ENCODE results near the gene PRKG1. TPM values are rescaled to one million over a fixed set of nuclear protein-coding genes. Genes with fewer than 3 reads are reported as not detected.

Gene PRKG1
- polyA plus RNA-seq, result under 1 TPM; 0.84 to 0.87 TPM

DNA sequence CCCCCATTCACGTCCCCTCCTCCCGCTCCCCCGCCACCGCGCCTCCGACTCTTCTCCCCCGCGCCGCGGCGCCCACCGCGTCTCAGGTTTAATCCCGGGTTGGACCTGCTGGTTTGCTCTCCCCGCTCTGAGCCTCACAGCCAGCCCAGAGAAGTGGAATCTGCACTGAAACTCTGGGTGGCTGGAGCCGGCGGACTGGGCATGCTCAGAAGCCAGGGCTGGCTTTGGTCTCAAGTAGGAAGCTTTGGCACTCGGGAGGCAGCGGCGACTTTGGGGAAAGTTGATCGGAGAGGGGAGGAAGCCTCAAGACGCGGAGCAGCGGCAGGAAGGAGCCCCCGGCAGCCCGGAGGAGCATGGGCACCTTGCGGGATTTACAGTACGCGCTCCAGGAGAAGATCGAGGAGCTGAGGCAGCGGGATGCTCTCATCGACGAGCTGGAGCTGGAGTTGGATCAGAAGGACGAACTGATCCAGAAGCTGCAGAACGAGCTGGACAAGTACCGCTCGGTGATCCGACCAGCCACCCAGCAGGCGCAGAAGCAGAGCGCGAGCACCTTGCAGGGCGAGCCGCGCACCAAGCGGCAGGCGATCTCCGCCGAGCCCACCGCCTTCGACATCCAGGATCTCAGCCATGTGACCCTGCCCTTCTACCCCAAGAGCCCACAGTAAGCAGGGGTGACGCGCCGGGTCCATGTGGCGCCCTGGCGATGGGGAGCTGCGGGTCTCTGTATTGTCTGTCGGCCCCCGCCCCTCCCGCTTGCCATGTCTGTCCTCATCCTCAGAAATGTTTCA is at the start of gene PRKG1:
PRKG1 (plus strand) TSS at position 250 of the 791 bp plus-strand sequence.
- Histone ChIP-seq H3K36me3 (ENCODE audit: control insufficient read depth in 2 of 2, insufficient read depth in 2 of 2, low read length in 1 of 2) (no peaks in the 10 kb centered on the region), H3K4me1 (ENCODE audit: control insufficient read depth in 2 of 2, insufficient read depth in 2 of 2, low read length in 1 of 2) (no peaks in the 10 kb centered on the region), H3K4me3 (ENCODE audit: low read depth in 1 of 2, low read length in 2 of 2) (peak within 1 kb of the TSS; percentile 56 to 63), H3K9me3 (ENCODE audit: control insufficient read depth in 2 of 2, insufficient read depth in 1 of 2, low read depth in 1 of 2, low read length in 1 of 2) (no peaks in the 10 kb centered on the region), H3K27ac (ENCODE audit: low read depth in 2 of 2, low read length in 1 of 2) (peak within 1 kb of the TSS; percentile 66 to 74), H3K27me3 (ENCODE audit: control insufficient read depth in 1 of 2, insufficient read depth in 2 of 2, low read length in 2 of 2) (no peaks in the 10 kb centered on the region)
- 1% methylated on average over 50 to 59 of the region's 59 CpGs for WGBS, 2 donors

DNA sequence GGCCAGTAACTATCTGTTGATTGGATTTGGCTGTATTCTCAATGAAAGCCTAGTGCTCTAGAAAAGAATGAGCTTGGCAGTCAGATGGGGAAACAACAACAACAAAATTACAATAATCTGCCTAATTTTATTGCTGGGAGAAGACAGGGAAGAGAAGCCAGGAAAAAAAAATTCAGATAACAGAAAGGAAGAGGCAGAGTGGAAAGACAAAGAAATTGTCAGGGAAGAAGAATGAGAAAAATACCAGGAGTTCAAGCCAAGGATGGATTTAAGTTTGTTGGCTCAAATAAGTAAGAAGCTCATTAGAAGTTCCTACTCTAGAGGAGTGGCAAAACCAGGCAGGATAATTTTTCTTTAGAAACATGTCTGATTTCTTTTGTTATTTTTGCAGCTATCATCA is 45.9 kb upstream of the PRKG1 start:
- Histone ChIP-seq H3K9me3 (ENCODE audit: control insufficient read depth in 2 of 2, insufficient read depth in 1 of 2, low read depth in 1 of 2, low read length in 1 of 2) (no peaks in the 10 kb centered on the region), H3K27me3 (ENCODE audit: control insufficient read depth in 1 of 2, insufficient read depth in 2 of 2, low read length in 2 of 2) (no peaks in the 10 kb centered on the region), H3K4me1 (ENCODE audit: control insufficient read depth in 2 of 2, insufficient read depth in 2 of 2, low read length in 1 of 2) (no peaks in the 10 kb centered on the region), H3K36me3 (ENCODE audit: control insufficient read depth in 2 of 2, insufficient read depth in 2 of 2, low read length in 1 of 2) (no peaks in the 10 kb centered on the region), H3K27ac (ENCODE audit: low read depth in 2 of 2, low read length in 1 of 2) (no peak overlapping the region), H3K4me3 (ENCODE audit: low read depth in 1 of 2, low read length in 2 of 2) (no peak overlapping the region)

DNA sequence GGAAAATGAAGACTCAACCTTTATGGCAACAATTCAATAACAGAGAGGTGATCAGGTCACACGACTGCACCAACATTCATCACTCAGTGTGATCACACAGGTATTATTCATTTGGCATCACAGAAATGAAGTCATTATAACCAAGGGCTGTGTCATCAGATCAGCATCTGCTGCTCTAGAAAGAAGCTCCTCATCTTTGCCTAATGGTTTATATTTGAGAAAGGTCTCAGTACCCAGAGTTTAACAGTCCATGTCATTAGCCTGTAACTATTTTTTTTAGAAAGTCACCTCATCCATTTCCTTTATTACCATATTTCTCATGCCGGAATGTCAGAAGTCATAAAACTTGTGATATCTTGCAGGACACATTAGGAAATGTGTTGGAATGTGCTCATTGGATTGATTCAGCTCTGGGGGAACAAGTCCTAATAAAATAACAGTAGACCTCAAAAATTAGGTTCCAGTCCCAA is 45.1 kb upstream of the PRKG1 start:
- WGBS, 2 donors, result 59 to 68% methylated on average over 2 of the region's 2 CpGs
- Histone ChIP-seq H3K9me3 (ENCODE audit: control insufficient read depth in 2 of 2, insufficient read depth in 1 of 2, low read depth in 1 of 2, low read length in 1 of 2) (no peaks in the 10 kb centered on the region), H3K4me3 (ENCODE audit: low read depth in 1 of 2, low read length in 2 of 2) (no peak overlapping the region), H3K27ac (ENCODE audit: low read depth in 2 of 2, low read length in 1 of 2) (no peak overlapping the region), H3K27me3 (ENCODE audit: control insufficient read depth in 1 of 2, insufficient read depth in 2 of 2, low read length in 2 of 2) (no peaks in the 10 kb centered on the region), H3K4me1 (ENCODE audit: control insufficient read depth in 2 of 2, insufficient read depth in 2 of 2, low read length in 1 of 2) (no peaks in the 10 kb centered on the region), H3K36me3 (ENCODE audit: control insufficient read depth in 2 of 2, insufficient read depth in 2 of 2, low read length in 1 of 2) (no peaks in the 10 kb centered on the region)

DNA sequence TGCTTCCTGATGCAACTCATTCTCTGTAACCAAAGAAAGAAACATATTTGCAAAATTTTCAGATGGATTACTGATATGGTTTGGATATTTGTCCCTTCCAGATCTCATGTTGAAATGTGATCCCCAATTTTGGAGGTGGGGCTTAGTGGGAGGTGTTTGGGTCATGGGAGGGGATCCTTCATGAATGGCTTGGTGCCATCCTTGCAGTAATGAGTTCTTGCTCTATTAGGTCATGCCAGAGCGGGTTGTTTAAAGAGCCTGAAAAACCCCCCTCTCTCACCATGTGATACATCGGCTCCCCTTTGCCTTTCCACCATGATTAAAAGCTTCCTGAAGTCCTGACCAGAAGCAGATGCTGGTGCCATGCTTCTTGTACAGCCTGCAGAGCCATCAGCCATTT is 43.8 kb upstream of the PRKG1 start:
- H3K27ac ChIP-seq (ENCODE audit: low read depth in 2 of 2, low read length in 1 of 2), result no peak overlapping the region
- no peaks in the 10 kb centered on the region for H3K9me3 ChIP-seq (ENCODE audit: control insufficient read depth in 2 of 2, insufficient read depth in 1 of 2, low read depth in 1 of 2, low read length in 1 of 2)
- WGBS, 2 donors, result 79 to 82% methylated on average over 2 of the region's 2 CpGs
- H3K4me1 ChIP-seq (ENCODE audit: control insufficient read depth in 2 of 2, insufficient read depth in 2 of 2, low read length in 1 of 2), result no peaks in the 10 kb centered on the region
- H3K27me3 ChIP-seq (ENCODE audit: control insufficient read depth in 1 of 2, insufficient read depth in 2 of 2, low read length in 2 of 2), result no peaks in the 10 kb centered on the region
- H3K4me3 ChIP-seq (ENCODE audit: low read depth in 1 of 2, low read length in 2 of 2), result no peak overlapping the region
- no peaks in the 10 kb centered on the region for H3K36me3 ChIP-seq (ENCODE audit: control insufficient read depth in 2 of 2, insufficient read depth in 2 of 2, low read length in 1 of 2)

DNA sequence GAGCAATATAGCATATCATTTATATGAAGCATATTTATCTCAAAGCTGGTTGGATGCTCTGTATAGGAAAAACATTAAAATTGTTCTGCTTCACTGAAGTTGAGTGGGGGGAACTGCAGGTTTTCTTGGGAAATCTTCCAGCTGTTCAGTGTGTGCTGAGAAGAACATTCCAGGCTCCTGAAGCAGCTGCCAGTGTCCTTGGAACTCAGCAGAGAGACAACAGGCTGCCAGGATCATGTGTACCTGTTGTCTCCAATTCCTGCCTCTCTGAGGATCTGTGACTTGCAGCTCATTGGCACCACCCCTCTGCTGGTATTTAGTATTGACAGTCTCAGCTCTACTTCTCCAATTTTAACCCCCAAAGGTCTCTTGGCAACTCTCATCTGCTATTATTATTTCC is 42.3 kb upstream of the PRKG1 start:
- no peaks in the 10 kb centered on the region for H3K36me3 ChIP-seq (ENCODE audit: control insufficient read depth in 2 of 2, insufficient read depth in 2 of 2, low read length in 1 of 2)
- H3K27ac ChIP-seq (ENCODE audit: low read depth in 2 of 2, low read length in 1 of 2), result no peak overlapping the region
- no peaks in the 10 kb centered on the region for H3K4me1 ChIP-seq (ENCODE audit: control insufficient read depth in 2 of 2, insufficient read depth in 2 of 2, low read length in 1 of 2)
- H3K27me3 ChIP-seq (ENCODE audit: control insufficient read depth in 1 of 2, insufficient read depth in 2 of 2, low read length in 2 of 2), result no peaks in the 10 kb centered on the region
- no peaks in the 10 kb centered on the region for H3K9me3 ChIP-seq (ENCODE audit: control insufficient read depth in 2 of 2, insufficient read depth in 1 of 2, low read depth in 1 of 2, low read length in 1 of 2)
- no peak overlapping the region for H3K4me3 ChIP-seq (ENCODE audit: low read depth in 1 of 2, low read length in 2 of 2)

DNA sequence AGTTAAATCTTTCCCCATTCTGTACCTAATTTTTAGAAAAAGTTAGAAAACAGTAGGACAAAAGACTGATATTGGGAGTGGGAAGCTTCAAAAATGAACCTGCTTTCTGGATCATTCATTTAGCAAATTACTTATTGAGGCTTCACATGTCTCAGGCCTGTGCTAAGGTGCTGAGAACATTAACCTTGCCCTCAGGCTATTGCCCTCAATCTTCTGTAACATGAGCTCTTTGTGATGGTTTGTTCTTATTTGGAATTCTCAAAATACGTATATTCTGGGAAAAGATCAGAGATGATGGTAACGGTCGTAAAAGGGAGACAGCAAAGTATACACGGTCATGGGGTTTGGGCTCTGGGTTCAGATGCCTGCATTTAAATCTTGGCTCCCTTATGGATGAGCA is 39.5 kb upstream of the PRKG1 start:
- Histone ChIP-seq H3K4me1 (ENCODE audit: control insufficient read depth in 2 of 2, insufficient read depth in 2 of 2, low read length in 1 of 2) (no peaks in the 10 kb centered on the region), H3K36me3 (ENCODE audit: control insufficient read depth in 2 of 2, insufficient read depth in 2 of 2, low read length in 1 of 2) (no peaks in the 10 kb centered on the region), H3K27me3 (ENCODE audit: control insufficient read depth in 1 of 2, insufficient read depth in 2 of 2, low read length in 2 of 2) (no peaks in the 10 kb centered on the region), H3K4me3 (ENCODE audit: low read depth in 1 of 2, low read length in 2 of 2) (no peak overlapping the region), H3K27ac (ENCODE audit: low read depth in 2 of 2, low read length in 1 of 2) (no peak overlapping the region), H3K9me3 (ENCODE audit: control insufficient read depth in 2 of 2, insufficient read depth in 1 of 2, low read depth in 1 of 2, low read length in 1 of 2) (no peaks in the 10 kb centered on the region)
- WGBS, 2 donors, result 93 to 94% methylated on average over 4 of the region's 4 CpGs

DNA sequence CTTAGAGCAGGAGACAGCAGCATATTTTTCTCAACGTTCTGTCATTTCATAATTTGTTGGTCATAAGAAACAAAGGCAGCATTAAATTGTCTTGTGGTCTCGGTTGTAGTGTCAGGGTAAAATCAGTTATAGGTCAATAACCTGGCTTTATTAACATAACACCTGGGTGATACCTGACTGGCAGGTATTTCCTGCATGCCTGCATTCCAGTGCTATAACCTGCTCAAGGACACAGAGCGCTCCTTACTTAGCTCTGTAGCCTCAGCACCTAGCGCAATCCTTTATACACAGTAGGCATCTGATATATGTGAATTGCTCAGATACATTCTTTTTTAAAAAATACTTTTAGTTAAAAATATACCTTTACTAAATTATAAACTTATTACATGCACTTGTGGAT is 38.9 kb upstream of the PRKG1 start:
- no peaks in the 10 kb centered on the region for H3K27me3 ChIP-seq (ENCODE audit: control insufficient read depth in 1 of 2, insufficient read depth in 2 of 2, low read length in 2 of 2)
- no peaks in the 10 kb centered on the region for H3K9me3 ChIP-seq (ENCODE audit: control insufficient read depth in 2 of 2, insufficient read depth in 1 of 2, low read depth in 1 of 2, low read length in 1 of 2)
- no peak overlapping the region for H3K4me3 ChIP-seq (ENCODE audit: low read depth in 1 of 2, low read length in 2 of 2)
- H3K36me3 ChIP-seq (ENCODE audit: control insufficient read depth in 2 of 2, insufficient read depth in 2 of 2, low read length in 1 of 2), result no peaks in the 10 kb centered on the region
- H3K4me1 ChIP-seq (ENCODE audit: control insufficient read depth in 2 of 2, insufficient read depth in 2 of 2, low read length in 1 of 2), result no peaks in the 10 kb centered on the region
- WGBS, 2 donors, result 89 to 95% methylated on average over 4 of the region's 4 CpGs
- H3K27ac ChIP-seq (ENCODE audit: low read depth in 2 of 2, low read length in 1 of 2), result no peak overlapping the region

DNA sequence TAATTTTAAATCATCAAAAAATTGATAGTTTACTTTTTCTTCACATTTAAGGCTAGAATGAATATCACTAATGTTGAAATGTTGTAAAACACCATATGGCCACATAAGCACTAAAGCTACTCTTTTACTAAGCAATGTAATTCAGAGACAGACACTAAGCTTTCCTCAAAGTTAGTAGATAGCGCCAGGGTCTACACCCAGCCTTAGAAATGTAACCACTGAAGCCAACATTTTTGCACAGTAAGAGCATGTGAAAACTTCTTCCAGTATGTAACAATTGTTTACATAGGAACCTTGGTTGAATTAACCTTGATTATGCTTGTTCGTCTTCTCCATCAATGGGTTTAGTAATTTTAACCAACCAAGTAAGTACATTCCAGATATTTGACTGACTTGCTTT is 28.4 kb upstream of the PRKG1 start:
- Histone ChIP-seq H3K4me1 (ENCODE audit: control insufficient read depth in 2 of 2, insufficient read depth in 2 of 2, low read length in 1 of 2) (no peaks in the 10 kb centered on the region), H3K9me3 (ENCODE audit: control insufficient read depth in 2 of 2, insufficient read depth in 1 of 2, low read depth in 1 of 2, low read length in 1 of 2) (no peaks in the 10 kb centered on the region), H3K27ac (ENCODE audit: low read depth in 2 of 2, low read length in 1 of 2) (no peak overlapping the region), H3K4me3 (ENCODE audit: low read depth in 1 of 2, low read length in 2 of 2) (no peak overlapping the region), H3K27me3 (ENCODE audit: control insufficient read depth in 1 of 2, insufficient read depth in 2 of 2, low read length in 2 of 2) (no peaks in the 10 kb centered on the region), H3K36me3 (ENCODE audit: control insufficient read depth in 2 of 2, insufficient read depth in 2 of 2, low read length in 1 of 2) (no peaks in the 10 kb centered on the region)
- 68 to 82% methylated on average over 2 of the region's 2 CpGs for WGBS, 2 donors

DNA sequence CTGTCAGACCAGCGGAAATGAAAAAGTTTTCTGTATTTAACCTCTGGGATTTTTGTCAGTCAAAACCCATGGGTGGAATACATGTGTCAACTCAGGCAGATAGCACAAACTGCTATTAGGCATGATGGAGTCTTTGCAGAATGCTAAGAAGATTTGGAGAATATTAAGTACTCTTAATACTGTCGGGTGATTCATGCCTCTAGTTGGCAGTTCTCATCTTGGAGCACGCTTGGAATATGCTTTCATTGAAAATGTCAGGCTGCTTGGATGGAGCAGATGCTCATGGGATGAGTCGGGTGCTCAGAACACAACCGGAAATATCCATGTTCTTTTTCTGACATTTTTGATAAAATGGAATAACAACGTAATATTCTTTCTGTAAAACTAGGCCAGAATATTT is 27.6 kb upstream of the PRKG1 start:
- Histone ChIP-seq H3K9me3 (ENCODE audit: control insufficient read depth in 2 of 2, insufficient read depth in 1 of 2, low read depth in 1 of 2, low read length in 1 of 2) (no peaks in the 10 kb centered on the region), H3K27me3 (ENCODE audit: control insufficient read depth in 1 of 2, insufficient read depth in 2 of 2, low read length in 2 of 2) (no peaks in the 10 kb centered on the region), H3K4me1 (ENCODE audit: control insufficient read depth in 2 of 2, insufficient read depth in 2 of 2, low read length in 1 of 2) (no peaks in the 10 kb centered on the region), H3K36me3 (ENCODE audit: control insufficient read depth in 2 of 2, insufficient read depth in 2 of 2, low read length in 1 of 2) (no peaks in the 10 kb centered on the region), H3K4me3 (ENCODE audit: low read depth in 1 of 2, low read length in 2 of 2) (no peak overlapping the region), H3K27ac (ENCODE audit: low read depth in 2 of 2, low read length in 1 of 2) (no peak overlapping the region)
- WGBS, 2 donors, result 77 to 88% methylated on average over 6 of the region's 6 CpGs

DNA sequence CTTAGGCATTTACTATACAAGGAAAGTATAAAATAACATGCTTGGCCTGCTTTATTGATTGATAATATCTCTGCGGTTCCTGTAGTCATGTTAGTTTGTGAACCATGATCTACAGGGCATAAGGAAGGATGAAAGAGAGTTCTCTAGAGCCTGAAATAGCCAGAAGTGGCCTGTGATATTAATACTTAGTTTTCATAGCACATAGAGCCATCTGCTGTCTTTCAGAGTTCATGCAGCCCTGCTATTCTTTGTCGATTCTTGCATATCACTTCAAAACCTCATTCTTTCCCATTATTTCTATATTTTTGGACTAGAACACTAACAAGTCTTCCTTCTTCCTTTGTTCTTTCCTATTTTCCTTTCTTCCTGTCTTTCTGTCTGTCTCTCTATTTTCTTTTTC is 26.4 kb upstream of the PRKG1 start:
- no peaks in the 10 kb centered on the region for H3K27me3 ChIP-seq (ENCODE audit: control insufficient read depth in 1 of 2, insufficient read depth in 2 of 2, low read length in 2 of 2)
- H3K4me3 ChIP-seq (ENCODE audit: low read depth in 1 of 2, low read length in 2 of 2), result no peak overlapping the region
- H3K9me3 ChIP-seq (ENCODE audit: control insufficient read depth in 2 of 2, insufficient read depth in 1 of 2, low read depth in 1 of 2, low read length in 1 of 2), result no peaks in the 10 kb centered on the region
- 74% methylated on average over 2 of the region's 2 CpGs for WGBS, 2 donors
- H3K27ac ChIP-seq (ENCODE audit: low read depth in 2 of 2, low read length in 1 of 2), result no peak overlapping the region
- no peaks in the 10 kb centered on the region for H3K36me3 ChIP-seq (ENCODE audit: control insufficient read depth in 2 of 2, insufficient read depth in 2 of 2, low read length in 1 of 2)
- H3K4me1 ChIP-seq (ENCODE audit: control insufficient read depth in 2 of 2, insufficient read depth in 2 of 2, low read length in 1 of 2), result no peaks in the 10 kb centered on the region

Data from esophagus (tissue), 2 donors.